Measurements from ENCODE around the gene TIFAB. TPM values are rescaled to one million over a fixed set of nuclear protein-coding genes. Genes with fewer than 3 reads are reported as not detected.

Gene TIFAB
- total RNA-seq, 1 experiment from 2014 or later = not detected

- DNase-seq (ENCODE audit: low read depth, low spot score) = no peak
- Histone ChIP-seq H3K27me3 (ENCODE audit: control insufficient read depth, insufficient read depth, low read length) (no peaks in the 10 kb centered on the region), H3K27ac (ENCODE audit: low read length) (no peak overlapping the region), H3K4me1 (ENCODE audit: control insufficient read depth, insufficient read depth, low read length) (peaks cover 5% of the 10 kb centered on the region; the same call in 1 of the 2 replicates), H3K9me3 (ENCODE audit: control insufficient read depth, insufficient read depth, low read depth, low read length) (no peaks in the 10 kb centered on the region), H3K36me3 (ENCODE audit: control insufficient read depth, insufficient read depth, low read length) (no peaks in the 10 kb centered on the region), H3K4me3 (ENCODE audit: low read depth in 2 of 2, low read length in 2 of 2) (no peak overlapping the region)
- ATAC-seq = no peak
- ChIA-PET CTCF (no interaction called here), POLR2A (no interaction called here)
- BruUV-seq (replicated peaks) = no TSS peak
- TF ChIP-seq REST (IDR thresholded peaks at IDR 0.05; ENCODE audit: insufficient read depth in 1 of 2, low read depth in 2 of 2, low read length in 1 of 2) (no peak), CTCF (IDR thresholded peaks at IDR 0.05) (no peak), SIN3A (IDR thresholded peaks at IDR 0.05; ENCODE audit: borderline replicate concordance, insufficient read depth, low read depth, low read length) (no peak), TCF7L2 (IDR thresholded peaks at IDR 0.05; ENCODE audit: low read depth, low read length) (no peak)
- intact Hi-C loops (cut with micrococcal nuclease; ENCODE audit: unreplicated experiment) (no loop called here), in situ Hi-C loops (cut with HindIII; ENCODE audit: low pct_unique_long_range_greater_than_20kb, low sequenced_read_pairs) (no loop called here)
These were observed 11.2 kb downstream of the TIFAB start for GRCh38 chr5:135440916-135441315.

GRCh38 chr5:135439231-135440205 is 12.6 kb downstream of the TIFAB start:
- Histone ChIP-seq H3K27ac (ENCODE audit: low read length) (no peak overlapping the region), H3K4me3 (ENCODE audit: low read depth in 2 of 2, low read length in 2 of 2) (no peak overlapping the region), H3K27me3 (ENCODE audit: control insufficient read depth, insufficient read depth, low read length) (no peaks in the 10 kb centered on the region), H3K4me1 (ENCODE audit: control insufficient read depth, insufficient read depth, low read length) (peaks cover 5% of the 10 kb centered on the region; the same call in 1 of the 2 replicates), H3K9me3 (ENCODE audit: control insufficient read depth, insufficient read depth, low read depth, low read length) (no peaks in the 10 kb centered on the region), H3K36me3 (ENCODE audit: control insufficient read depth, insufficient read depth, low read length) (no peaks in the 10 kb centered on the region)
- ChIA-PET CTCF (interaction anchor here (0.6 to 1.0 kb wide), 3 partner anchors 17 to 586 kb away, joined by 3 to 5 read pairs (median 3); no protein-coding TSS in a partner anchor), POLR2A (no interaction called here)
- BruUV-seq (replicated peaks) = no TSS peak
- in situ Hi-C loops (cut with HindIII; ENCODE audit: low pct_unique_long_range_greater_than_20kb, low sequenced_read_pairs) (no loop called here), intact Hi-C loops (cut with micrococcal nuclease; ENCODE audit: unreplicated experiment) (no loop called here)
- no peak for ATAC-seq
- no peak for TF ChIP-seq TCF7L2 (IDR thresholded peaks at IDR 0.05; ENCODE audit: low read depth, low read length)
- TF ChIP-seq SIN3A (IDR thresholded peaks at IDR 0.05; ENCODE audit: borderline replicate concordance, insufficient read depth, low read depth, low read length) = no peak
- no peak for TF ChIP-seq CTCF (IDR thresholded peaks at IDR 0.05)
- TF ChIP-seq POLR2AphosphoS5 (IDR thresholded peaks at IDR 0.05; ENCODE audit: low read depth, low read length) = no peak
- no peak for TF ChIP-seq REST (IDR thresholded peaks at IDR 0.05; ENCODE audit: insufficient read depth in 1 of 2, low read depth in 2 of 2, low read length in 1 of 2)
- no peak for DNase-seq (ENCODE audit: low read depth, low spot score)
